SK-N-SH (cell line): ENCODE measurements around the gene LURAP1L. TPM values are rescaled to one million over a fixed set of nuclear protein-coding genes. Genes with fewer than 3 reads are reported as not detected.
A peak's percentile ranks its signal among the peaks of the same experiment; 100 is the strongest.

Experiments
- CTCF ChIA-PET: fragments of 300-600, 350-600 bp; formaldehyde crosslinking; extraction: SDS; loops from one replicate; lab custom pipeline; 2021; lab: Yijun Ruan, JAX
- POLR2A ChIA-PET: fragments of 350-600 bp; sonication (Branson Sonifier 250); formaldehyde crosslinking; extraction: SDS; loops from one replicate; lab custom pipeline; 2020; ENCODE audit warnings: antibody characterized with exemption, inconsistent platforms; lab: Yijun Ruan, JAX
- DNase-seq: peaks from one replicate; pipeline ENCODE4 v3.0.0; 2012
- H2AFZ ChIP-seq: fragments of 200-600 bp; sonication (generic); 2 replicates; pipeline ENCODE4 v1.8.1; 2016; ENCODE audit warnings: antibody characterized with exemption, mild to moderate bottlenecking, low read depth
- H3F3A ChIP-seq: fragments of 200-600 bp; sonication (generic); replicated peaks from 2 replicates; pipeline ENCODE3; 2016; ENCODE audit warnings: antibody characterized with exemption, mild to moderate bottlenecking; ENCODE audit not compliant: insufficient read depth
- H3K27ac ChIP-seq, 2 experiments: fragments of 200-500 bp in 1 of 2; fragments of 200-600 bp in 1 of 2; sonication (Bioruptor generic) in 1 of 2; sonication (generic), shearing (Covaris generic) in 1 of 2; 2 replicates each; pipeline versions ENCODE4 v1.5.1 to v1.6.1; 2014 to 2016; ENCODE audit warnings: low read depth in 2 of 2, inconsistent platforms in 1 of 2, low read length in 1 of 2, mild to moderate bottlenecking in 1 of 2, mixed read lengths in 1 of 2
- H3K27me3 ChIP-seq: fragments of 200-600 bp; sonication (generic), shearing (Covaris generic); 2 replicates; pipeline ENCODE4 v1.6.1; 2016; ENCODE audit warnings: mixed run types; ENCODE audit not compliant: insufficient read depth
- H3K36me3 ChIP-seq, 2 experiments: fragments of 200-500 bp in 1 of 2; fragments of 200-600 bp in 1 of 2; sonication (Bioruptor generic) in 1 of 2; sonication (generic) in 1 of 2; replicated peaks in 1 of 2; 2 replicates each; pipeline versions ENCODE3 to v1.5.1; 2014 to 2016; ENCODE audit warnings: low read length in 1 of 2, mild to moderate bottlenecking in 1 of 2; ENCODE audit not compliant: insufficient read depth in 2 of 2, control insufficient read depth in 1 of 2
- H3K4me1 ChIP-seq, 2 experiments: fragments of 200-500 bp in 1 of 2; fragments of 200-600 bp in 1 of 2; sonication (Bioruptor generic) in 1 of 2; sonication (generic), shearing (Covaris generic) in 1 of 2; 2 replicates each; pipeline versions ENCODE4 v1.5.1 to v1.6.1; 2014 to 2016; ENCODE audit warnings: low read depth in 1 of 2, low read length in 1 of 2, mixed run types in 1 of 2; ENCODE audit not compliant: insufficient read depth in 2 of 2, control insufficient read depth in 1 of 2
- H3K4me2 ChIP-seq: fragments of 200-600 bp; sonication (generic), shearing (Covaris generic); 2 replicates; pipeline ENCODE4 v1.6.1; 2017; ENCODE audit warnings: mixed run types
- H3K4me3 ChIP-seq, 2 experiments: fragments of 200-500 bp in 1 of 2; fragments of 200-600 bp in 1 of 2; sonication (Bioruptor generic) in 1 of 2; sonication (generic), shearing (Covaris generic) in 1 of 2; 2 replicates each; pipeline versions ENCODE4 v1.5.1 to v1.8.1; 2014 to 2016; ENCODE audit warnings: low read depth in 2 of 2, inconsistent platforms in 1 of 2, low read length in 1 of 2, mild to moderate bottlenecking in 1 of 2, mixed read lengths in 1 of 2, moderate library complexity in 1 of 2
- H3K79me2 ChIP-seq: fragments of 200-600 bp; sonication (generic); 2 replicates; pipeline ENCODE4 v1.8.1; 2017; ENCODE audit warnings: mild to moderate bottlenecking; ENCODE audit not compliant: insufficient read depth
- H3K9ac ChIP-seq: fragments of 200-600 bp; sonication (generic); 2 replicates; pipeline ENCODE4 v1.6.1; 2017; ENCODE audit warnings: mixed run types
- H3K9me2 ChIP-seq: fragments of 200-600 bp; sonication (generic); 2 replicates; pipeline ENCODE4 v1.6.1; 2017; ENCODE audit warnings: mixed run types
- H3K9me3 ChIP-seq: fragments of 200-600 bp; sonication (generic); 2 replicates; pipeline ENCODE4 v1.6.1; 2017; ENCODE audit warnings: mixed run types, mild to moderate bottlenecking, moderate library complexity
- H4K20me1 ChIP-seq: fragments of 200-600 bp; sonication (generic); 2 replicates; pipeline ENCODE4 v1.6.1; 2017; ENCODE audit warnings: mild to moderate bottlenecking, mixed run types; ENCODE audit not compliant: insufficient read depth
- CHD2 ChIP-seq: fragments of 150-350 bp; IDR thresholded peaks from 2 replicates; pipeline ENCODE4 v1.6.1; 2018; ENCODE audit warnings: low read length; ENCODE audit not compliant: partially characterized antibody
- EZH2phosphoT487 ChIP-seq: fragments of 200-600 bp; sonication (generic); IDR thresholded peaks from 2 replicates; pipeline ENCODE4 v1.6.1; 2017; ENCODE audit warnings: low read depth, mixed run types, mild to moderate bottlenecking, antibody characterized with exemption, moderate library complexity, borderline replicate concordance
- FOSL2 ChIP-seq: IDR thresholded peaks from 2 replicates; pipeline ENCODE4 v1.4.0; 2012; ENCODE audit warnings: low read depth, mild to moderate bottlenecking, moderate library complexity, borderline replicate concordance
- FOXJ3 ChIP-seq: sonication (generic); formaldehyde crosslinking; IDR thresholded peaks from 2 replicates; pipeline ENCODE4 v1.5.1; 2020; ENCODE audit warnings: mild to moderate bottlenecking, missing genetic modification reagents
- GABPA ChIP-seq: IDR thresholded peaks from 2 replicates; pipeline ENCODE4 v1.4.0; 2012; ENCODE audit warnings: low read depth, mild to moderate bottlenecking
- GATA2 ChIP-seq: sonication (generic); formaldehyde crosslinking; IDR thresholded peaks from 2 replicates; pipeline ENCODE4 v1.5.0; 2020; ENCODE audit warnings: mild to moderate bottlenecking, missing genetic modification reagents
- JUND ChIP-seq: IDR thresholded peaks from 2 replicates; pipeline ENCODE4 v1.4.0; 2012
- MEF2A ChIP-seq: IDR thresholded peaks from 2 replicates; pipeline ENCODE4 v1.4.0; 2012; ENCODE audit warnings: low read depth, borderline replicate concordance
- MXI1 ChIP-seq: IDR thresholded peaks from 2 replicates; pipeline ENCODE4 v1.6.1; 2012; ENCODE audit warnings: mild to moderate bottlenecking, low read depth, low read length, improper control_type of control experiment
- NFIC ChIP-seq: IDR thresholded peaks from 2 replicates; pipeline ENCODE4 v1.4.0; 2012; ENCODE audit warnings: borderline replicate concordance
- RAD21 ChIP-seq: IDR thresholded peaks from 2 replicates; pipeline ENCODE4 v1.6.1; 2012; ENCODE audit warnings: mild to moderate bottlenecking, low read length
- RCOR1 ChIP-seq: fragments of 150-350 bp; IDR thresholded peaks from 2 replicates; pipeline ENCODE4 v1.6.1; 2017; ENCODE audit warnings: antibody characterized with exemption, low read length
- RFX5 ChIP-seq: IDR thresholded peaks from 2 replicates; pipeline ENCODE4 v1.6.1; 2012; ENCODE audit warnings: mild to moderate bottlenecking, improper control_type of control experiment, low read length
- SIN3A ChIP-seq: IDR thresholded peaks from 2 replicates; pipeline ENCODE4 v1.6.1; 2012; ENCODE audit warnings: low read depth, mild to moderate bottlenecking, low read length, moderate library complexity, borderline replicate concordance
- SMC3 ChIP-seq: IDR thresholded peaks from 2 replicates; pipeline ENCODE4 v1.6.1; 2012; ENCODE audit warnings: low read depth, low read length, improper control_type of control experiment
- TCF12 ChIP-seq: IDR thresholded peaks from 2 replicates; pipeline ENCODE4 v1.4.0; 2012
- TEAD4 ChIP-seq: IDR thresholded peaks from 2 replicates; pipeline ENCODE4 v1.4.0; 2012; ENCODE audit warnings: mild to moderate bottlenecking, borderline replicate concordance; ENCODE audit not compliant: insufficient read depth
- YY1 ChIP-seq: IDR thresholded peaks from 2 replicates; pipeline ENCODE4 v1.4.0; 2012; ENCODE audit warnings: low read depth, mild to moderate bottlenecking
- WGBS: methylation state at CpG from one replicate; pipeline ENCODE4 v1.1.6; 2017; ENCODE audit warnings: low lambda C conversion rate; 5-methylcytosine and 5-hydroxymethylcytosine counted together
- polyA plus RNA-seq, 3 experiments: library from polyadenylated mRNA; depleted of rRNA; stranded (reverse); fragments of >200 nt; gene quantifications; 2 replicates each; pipeline ENCODE4 v1.2.3, GENCODE V29; 2012
- TF ChIP-seq, protein P1 (sequence below): IDR thresholded peaks from 2 replicates; pipeline ENCODE4; 2012
- TF ChIP-seq, protein P2 (sequence below): fragments of 150-350 bp; IDR thresholded peaks from 2 replicates; pipeline ENCODE4 v1.6.1; 2016; ENCODE audit warnings: mild to moderate bottlenecking, low read depth, low read length
- TF ChIP-seq, protein P3 (sequence below): IDR thresholded peaks from 2 replicates; pipeline ENCODE4 v1.4.0; 2012; ENCODE audit warnings: low read depth
- TF ChIP-seq, protein P4 (sequence below): fragments of 150-350 bp; IDR thresholded peaks from 2 replicates; pipeline ENCODE4 v1.6.1; 2017; ENCODE audit warnings: antibody characterized with exemption, low read length, low read depth, borderline replicate concordance
- TF ChIP-seq, protein P5 (sequence below): IDR thresholded peaks from 2 replicates; pipeline ENCODE4 v1.4.0; 2012; ENCODE audit warnings: low read depth, borderline replicate concordance
- TF ChIP-seq, protein P6 (sequence below): IDR thresholded peaks from 2 replicates; pipeline ENCODE4 v1.4.0; 2012; ENCODE audit warnings: low read depth, borderline replicate concordance

LURAP1L gene
- polyA plus RNA-seq, 1 of the 3 experiments (the other 2 are of a cell fraction), result 3.4 TPM

DNA sequence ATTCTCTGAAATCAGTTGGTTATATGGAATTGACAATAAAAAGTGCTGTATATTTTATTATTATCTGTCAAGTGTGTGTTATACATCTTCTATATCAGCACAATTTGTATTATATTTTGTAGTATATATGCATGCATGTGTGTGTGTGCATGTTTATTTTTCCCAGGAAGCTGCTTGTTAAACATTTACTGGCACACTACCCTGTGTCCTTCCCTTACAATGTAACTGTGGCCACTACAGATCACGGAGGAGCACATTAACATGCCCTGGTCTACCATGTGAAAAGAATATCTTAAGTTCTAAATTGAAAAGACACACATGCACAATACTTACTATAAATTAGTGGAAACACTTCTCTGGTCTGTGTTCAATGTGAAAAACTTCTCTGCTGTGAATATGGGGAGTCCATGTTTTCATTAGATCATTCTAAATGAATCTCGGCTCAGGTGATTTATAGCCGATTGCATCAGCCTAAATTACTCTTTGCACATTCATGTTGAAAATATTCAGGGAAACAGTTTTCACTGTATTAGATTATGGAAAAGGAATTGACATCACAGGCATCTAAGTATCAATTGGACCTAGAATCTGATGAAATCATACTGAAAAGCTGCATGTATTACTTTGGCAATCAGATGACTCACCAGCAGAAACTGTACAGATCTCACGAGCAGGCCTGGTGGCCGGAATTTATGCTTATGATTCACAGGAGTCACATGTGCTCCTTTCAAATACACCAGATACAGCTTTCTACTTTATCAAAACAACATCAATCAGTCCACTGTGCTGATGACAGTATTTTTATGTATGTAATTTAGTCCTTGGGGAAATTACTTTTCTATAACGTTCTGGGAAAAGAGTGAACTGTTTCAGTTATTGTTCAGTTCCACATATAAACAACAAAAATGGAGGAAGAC, 39.4 kb downstream of the LURAP1L start:
- peak; percentile 59 for DNase-seq
- peak overlapping the region; percentile 64 for H2AFZ ChIP-seq
- no peaks in the 10 kb centered on the region for H3K9me2 ChIP-seq
- no peaks in the 10 kb centered on the region for H3K79me2 ChIP-seq
- H3K4me1 ChIP-seq, result peaks cover 21 to 22% of the 10 kb centered on the region in 2 experiments; a peak in 3 of 4 replicates
- H3F3A ChIP-seq, result peaks cover 19% of the 10 kb centered on the region
- peak overlapping the region; percentile 96 for H3K27ac ChIP-seq
- H3K36me3 ChIP-seq, result no peaks in the 10 kb centered on the region
- POLR2A ChIA-PET, result interaction anchor here (1.8 kb wide), 1 partner anchor 38 kb away, joined by 14 read pairs; no protein-coding TSS in a partner anchor
- no peaks in the 10 kb centered on the region for H3K27me3 ChIP-seq
- H4K20me1 ChIP-seq, result no peaks in the 10 kb centered on the region
- 3% methylated on average over 6 of the region's 6 CpGs for WGBS
- peak overlapping the region; percentile 6 to 31; a peak in 2 of 4 replicates for H3K4me3 ChIP-seq
- CTCF ChIA-PET, result interaction anchor here (0.8 to 2.3 kb wide), 12 partner anchors 11 to 275 kb away, joined by 3 to 9 read pairs (median 4); partner anchors contain the start of gene LURAP1L
- H3K9me3 ChIP-seq, result no peaks in the 10 kb centered on the region
- peak overlapping the region; percentile 55; the same call in 1 of the 2 replicates for H3K4me2 ChIP-seq
- peak overlapping the region; percentile 62; the same call in 1 of the 2 replicates for H3K9ac ChIP-seq
- TF ChIP-seq, protein P1, sequence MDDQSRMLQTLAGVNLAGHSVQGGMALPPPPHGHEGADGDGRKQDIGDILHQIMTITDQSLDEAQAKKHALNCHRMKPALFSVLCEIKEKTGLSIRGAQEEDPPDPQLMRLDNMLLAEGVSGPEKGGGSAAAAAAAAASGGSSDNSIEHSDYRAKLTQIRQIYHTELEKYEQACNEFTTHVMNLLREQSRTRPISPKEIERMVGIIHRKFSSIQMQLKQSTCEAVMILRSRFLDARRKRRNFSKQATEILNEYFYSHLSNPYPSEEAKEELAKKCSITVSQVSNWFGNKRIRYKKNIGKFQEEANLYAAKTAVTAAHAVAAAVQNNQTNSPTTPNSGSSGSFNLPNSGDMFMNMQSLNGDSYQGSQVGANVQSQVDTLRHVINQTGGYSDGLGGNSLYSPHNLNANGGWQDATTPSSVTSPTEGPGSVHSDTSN, result peak; percentile 92
- peak; percentile 98 for TF ChIP-seq FOSL2
- peak; percentile 82; the same call in 1 of the 2 replicates for TF ChIP-seq FOXJ3 (CRISPR knock-in tag)
- 0 out of 2 replicates have a peak, but pooled peaks have one; percentile 24 for TF ChIP-seq MEF2A
- no peak; the same call in 1 of the 2 replicates for TF ChIP-seq RCOR1
- TF ChIP-seq, protein P2, sequence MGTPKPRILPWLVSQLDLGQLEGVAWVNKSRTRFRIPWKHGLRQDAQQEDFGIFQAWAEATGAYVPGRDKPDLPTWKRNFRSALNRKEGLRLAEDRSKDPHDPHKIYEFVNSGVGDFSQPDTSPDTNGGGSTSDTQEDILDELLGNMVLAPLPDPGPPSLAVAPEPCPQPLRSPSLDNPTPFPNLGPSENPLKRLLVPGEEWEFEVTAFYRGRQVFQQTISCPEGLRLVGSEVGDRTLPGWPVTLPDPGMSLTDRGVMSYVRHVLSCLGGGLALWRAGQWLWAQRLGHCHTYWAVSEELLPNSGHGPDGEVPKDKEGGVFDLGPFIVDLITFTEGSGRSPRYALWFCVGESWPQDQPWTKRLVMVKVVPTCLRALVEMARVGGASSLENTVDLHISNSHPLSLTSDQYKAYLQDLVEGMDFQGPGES, result no peak
- TF ChIP-seq RAD21, result peak; percentile 34
- TF ChIP-seq, protein P3, sequence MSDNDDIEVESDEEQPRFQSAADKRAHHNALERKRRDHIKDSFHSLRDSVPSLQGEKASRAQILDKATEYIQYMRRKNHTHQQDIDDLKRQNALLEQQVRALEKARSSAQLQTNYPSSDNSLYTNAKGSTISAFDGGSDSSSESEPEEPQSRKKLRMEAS, result peak; percentile 92
- peak; percentile 88 for TF ChIP-seq MXI1
- no peak for TF ChIP-seq RFX5
- TF ChIP-seq, protein P4, sequence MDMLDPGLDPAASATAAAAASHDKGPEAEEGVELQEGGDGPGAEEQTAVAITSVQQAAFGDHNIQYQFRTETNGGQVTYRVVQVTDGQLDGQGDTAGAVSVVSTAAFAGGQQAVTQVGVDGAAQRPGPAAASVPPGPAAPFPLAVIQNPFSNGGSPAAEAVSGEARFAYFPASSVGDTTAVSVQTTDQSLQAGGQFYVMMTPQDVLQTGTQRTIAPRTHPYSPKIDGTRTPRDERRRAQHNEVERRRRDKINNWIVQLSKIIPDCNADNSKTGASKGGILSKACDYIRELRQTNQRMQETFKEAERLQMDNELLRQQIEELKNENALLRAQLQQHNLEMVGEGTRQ, result no peak
- TF ChIP-seq NFIC, result peak; percentile 68; the same call in 1 of the 2 replicates
- TF ChIP-seq YY1, result peak; percentile 38; the same call in 1 of the 2 replicates
- TF ChIP-seq GATA2, result peak; percentile 65
- peak; percentile 92; the same call in 1 of the 2 replicates for TF ChIP-seq SIN3A
- TF ChIP-seq CHD2, result no peak
- TF ChIP-seq SMC3, result no peak
- TF ChIP-seq, protein P5, sequence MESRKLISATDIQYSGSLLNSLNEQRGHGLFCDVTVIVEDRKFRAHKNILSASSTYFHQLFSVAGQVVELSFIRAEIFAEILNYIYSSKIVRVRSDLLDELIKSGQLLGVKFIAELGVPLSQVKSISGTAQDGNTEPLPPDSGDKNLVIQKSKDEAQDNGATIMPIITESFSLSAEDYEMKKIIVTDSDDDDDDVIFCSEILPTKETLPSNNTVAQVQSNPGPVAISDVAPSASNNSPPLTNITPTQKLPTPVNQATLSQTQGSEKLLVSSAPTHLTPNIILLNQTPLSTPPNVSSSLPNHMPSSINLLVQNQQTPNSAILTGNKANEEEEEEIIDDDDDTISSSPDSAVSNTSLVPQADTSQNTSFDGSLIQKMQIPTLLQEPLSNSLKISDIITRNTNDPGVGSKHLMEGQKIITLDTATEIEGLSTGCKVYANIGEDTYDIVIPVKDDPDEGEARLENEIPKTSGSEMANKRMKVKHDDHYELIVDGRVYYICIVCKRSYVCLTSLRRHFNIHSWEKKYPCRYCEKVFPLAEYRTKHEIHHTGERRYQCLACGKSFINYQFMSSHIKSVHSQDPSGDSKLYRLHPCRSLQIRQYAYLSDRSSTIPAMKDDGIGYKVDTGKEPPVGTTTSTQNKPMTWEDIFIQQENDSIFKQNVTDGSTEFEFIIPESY, result peak; percentile 62; the same call in 1 of the 2 replicates
- peak; percentile 92 for TF ChIP-seq TEAD4
- peak; percentile 99 for TF ChIP-seq JUND
- TF ChIP-seq GABPA, result no peak
- peak; percentile 96 for TF ChIP-seq TCF12
- TF ChIP-seq, protein P6, sequence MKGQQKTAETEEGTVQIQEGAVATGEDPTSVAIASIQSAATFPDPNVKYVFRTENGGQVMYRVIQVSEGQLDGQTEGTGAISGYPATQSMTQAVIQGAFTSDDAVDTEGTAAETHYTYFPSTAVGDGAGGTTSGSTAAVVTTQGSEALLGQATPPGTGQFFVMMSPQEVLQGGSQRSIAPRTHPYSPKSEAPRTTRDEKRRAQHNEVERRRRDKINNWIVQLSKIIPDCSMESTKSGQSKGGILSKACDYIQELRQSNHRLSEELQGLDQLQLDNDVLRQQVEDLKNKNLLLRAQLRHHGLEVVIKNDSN, result peak; percentile 83
- no peak for TF ChIP-seq EZH2phosphoT487
